Endothelial cell of umbilical vein (primary cell): Measurements from ENCODE around the gene LXN. TPM values are rescaled to one million over a fixed set of nuclear protein-coding genes. Genes with fewer than 3 reads are reported as not detected.

Source experiments
- BruUV-seq: library from RNA; stranded (reverse); fragments of 400-500 nt; replicated peaks from 2 replicates; lab custom pipeline; 2021; lab: Mats Ljungman, UMichigan
- CTCF ChIA-PET: fragments of 300-600, 350-600 bp; sonication (Branson Sonifier 250); formaldehyde crosslinking; loops from one replicate; lab custom pipeline; 2021; ENCODE audit warnings: antibody characterized with exemption, inconsistent platforms; lab: Charles Lee
- POLR2A ChIA-PET: fragments of 300-600, 350-600 bp; sonication (Branson Sonifier 250); formaldehyde crosslinking; loops from one replicate; lab custom pipeline; 2021; ENCODE audit warnings: antibody characterized with exemption, inconsistent platforms; lab: Charles Lee
- DNase-seq: peaks from one replicate; pipeline ENCODE4 v3.0.0-alpha.2; 2011; ENCODE audit warnings: low read depth, low spot score
- FAIRE-seq: peaks from 2 replicates; lab custom pipeline; 2011; peaks lifted over from hg19 to GRCh38; lab: Jason Lieb, UNC
- H2AFZ ChIP-seq: 2 replicates; pipeline ENCODE4 v1.6.0; 2012; ENCODE audit warnings: low read depth, low read length, control low read depth, inconsistent platforms
- H3K27ac ChIP-seq: 2 replicates; pipeline ENCODE4 v1.5.1; 2011; ENCODE audit warnings: low read depth, mild to moderate bottlenecking, control low read depth, low read length, moderate library complexity; ENCODE audit not compliant: insufficient read depth
- H3K27me3 ChIP-seq, 2 experiments: 2 replicates each; pipeline versions ENCODE4 v1.6.0 to v1.6.1; 2011; ENCODE audit warnings: low read length in 2 of 2, mixed read lengths in 1 of 2; ENCODE audit not compliant: control insufficient read depth in 2 of 2, insufficient read depth in 2 of 2
- H3K36me3 ChIP-seq, 2 experiments: 2 replicates in 1 of 2; 3 replicates in 1 of 2; pipeline ENCODE4 v1.5.1; 2011; ENCODE audit warnings: low read length in 2 of 2, mild to moderate bottlenecking in 1 of 2, moderate library complexity in 1 of 2; ENCODE audit not compliant: control insufficient read depth in 2 of 2, insufficient read depth in 2 of 2; ENCODE audit errors: extremely low read depth in 1 of 2
- H3K4me1 ChIP-seq: 3 replicates; pipeline ENCODE4 v1.5.1; 2011; ENCODE audit warnings: mild to moderate bottlenecking, low read length; ENCODE audit not compliant: control insufficient read depth, insufficient read depth; ENCODE audit errors: extremely low read depth
- H3K4me2 ChIP-seq: 2 replicates; pipeline ENCODE4 v1.6.1; 2011; ENCODE audit warnings: low read length, control low read depth, mixed read lengths; ENCODE audit not compliant: insufficient read depth
- H3K4me3 ChIP-seq, 3 experiments: fragments of 200-600 bp in 1 of 3; sonication (generic), shearing (Covaris generic) in 1 of 3; replicated peaks in 1 of 3; 2 replicates each; pipeline ENCODE4 v1.5.1; 2011 to 2016; ENCODE audit warnings: control low read depth in 3 of 3, low read length in 3 of 3, mild to moderate bottlenecking in 2 of 3, inconsistent platforms in 1 of 3, low read depth in 1 of 3, moderate library complexity in 1 of 3; ENCODE audit not compliant: insufficient read depth in 1 of 3
- H3K79me2 ChIP-seq: 2 replicates; pipeline ENCODE4 v1.6.0; 2012; ENCODE audit warnings: low read length, inconsistent platforms; ENCODE audit not compliant: control insufficient read depth, insufficient read depth
- H3K9ac ChIP-seq: replicated peaks from 2 replicates; pipeline ENCODE3; 2011; ENCODE audit warnings: low read length, control low read depth; ENCODE audit not compliant: insufficient read depth; ENCODE audit errors: extremely low read depth
- H3K9me1 ChIP-seq: replicated peaks from 3 replicates; pipeline ENCODE4 v1.6.0; 2011; ENCODE audit warnings: mild to moderate bottlenecking, low read length; ENCODE audit not compliant: control insufficient read depth, insufficient read depth; ENCODE audit errors: extremely low read depth
- H3K9me3 ChIP-seq: replicated peaks from 2 replicates; pipeline ENCODE4 v1.5.1; 2012; ENCODE audit warnings: low read length, inconsistent platforms; ENCODE audit not compliant: control insufficient read depth, insufficient read depth
- H4K20me1 ChIP-seq: replicated peaks from 2 replicates; pipeline ENCODE3; 2011; ENCODE audit warnings: mild to moderate bottlenecking, low read length; ENCODE audit not compliant: control insufficient read depth, insufficient read depth; ENCODE audit errors: extremely low read depth
- EZH2 ChIP-seq: IDR thresholded peaks from 2 replicates; pipeline ENCODE4 v1.6.1; 2012; ENCODE audit warnings: borderline replicate concordance, low read depth, mild to moderate bottlenecking, moderate library complexity, low read length, inconsistent platforms; ENCODE audit not compliant: severe bottlenecking
- FOS ChIP-seq: IDR thresholded peaks from 2 replicates; pipeline ENCODE4 v1.6.1; 2011; ENCODE audit warnings: mild to moderate bottlenecking, low read length, moderate library complexity, borderline replicate concordance; ENCODE audit not compliant: insufficient read depth
- GATA2 ChIP-seq: IDR thresholded peaks from 2 replicates; pipeline ENCODE4 v1.7.0; 2011; ENCODE audit warnings: low read depth, mild to moderate bottlenecking, moderate library complexity, mixed read lengths, low read length; ENCODE audit not compliant: insufficient read length, insufficient read depth
- JUN ChIP-seq: IDR thresholded peaks from 2 replicates; pipeline ENCODE4 v1.6.1; 2011; ENCODE audit warnings: borderline replicate concordance, low read depth; ENCODE audit not compliant: insufficient read length, insufficient read depth
- MYC ChIP-seq: IDR thresholded peaks from one replicate; pipeline ENCODE4 v1.6.1; 2011; ENCODE audit warnings: mild to moderate bottlenecking, low read depth, low read length
- POLR2A ChIP-seq: IDR thresholded peaks from 2 replicates; pipeline ENCODE4 v1.6.1; 2012; ENCODE audit warnings: low read depth, mild to moderate bottlenecking, control low read depth, low read length
- POLR2AphosphoS5 ChIP-seq: IDR thresholded peaks from 2 replicates; pipeline ENCODE4 v1.6.1; 2012; ENCODE audit warnings: low read depth, mild to moderate bottlenecking, control low read depth, low read length, moderate library complexity; ENCODE audit not compliant: insufficient read depth
- dilution Hi-C: fragments of 300-500 bp; cut with MboI; formaldehyde crosslinking; loops from one replicate; pipeline ENCODE4 v1.15.0; 2019; ENCODE audit warnings: low sequenced_read_pairs; ENCODE audit not compliant: extremely low pct_ligation_motif_present
- intact Hi-C: fragments of 100-400 bp; cut with micrococcal nuclease; formaldehyde crosslinking; loops from one replicate; pipeline ENCODE4 v1.10.0; 2022
- polyA plus RNA-seq, 4 experiments: library from polyadenylated mRNA; depleted of rRNA in 3 of 4; stranded (reverse) in 3 of 4; unstranded in 1 of 4; fragments of >200 nt; gene quantifications; 2 replicates each; pipeline versions ENCODE4 v1.2.1 to v1.2.3, GENCODE V29; 2011 to 2012; ENCODE audit warnings: missing spikeins in 1 of 4
- total RNA-seq: library from RNA; stranded (reverse); gene quantifications from 2 replicates; pipeline ENCODE4 v1.2.3, GENCODE V29; 2021
- TF ChIP-seq, protein P1 (sequence below): IDR thresholded peaks from 2 replicates; pipeline ENCODE4 v1.6.1; 2011; ENCODE audit not compliant: insufficient read depth, insufficient read length
- TF ChIP-seq, protein P2 (sequence below), 2 donors: IDR thresholded peaks; 1 replicate in 1 of 2; 2 replicates in 1 of 2; pipeline ENCODE4 v1.5.1; 2011; ENCODE audit warnings: low read length in 2 of 2, mild to moderate bottlenecking in 2 of 2, moderate library complexity in 2 of 2, control low read depth in 1 of 2, inconsistent platforms in 1 of 2, low read depth in 1 of 2; ENCODE audit not compliant: insufficient read depth in 1 of 2; ENCODE audit errors: extremely low read depth in 1 of 2

The LXN gene
- total and polyA plus RNA-seq, 2 donors (not counting 3 experiments of a cell fraction or from before 2014, with no cell fraction given), result 56.9 to 118 TPM

DNA sequence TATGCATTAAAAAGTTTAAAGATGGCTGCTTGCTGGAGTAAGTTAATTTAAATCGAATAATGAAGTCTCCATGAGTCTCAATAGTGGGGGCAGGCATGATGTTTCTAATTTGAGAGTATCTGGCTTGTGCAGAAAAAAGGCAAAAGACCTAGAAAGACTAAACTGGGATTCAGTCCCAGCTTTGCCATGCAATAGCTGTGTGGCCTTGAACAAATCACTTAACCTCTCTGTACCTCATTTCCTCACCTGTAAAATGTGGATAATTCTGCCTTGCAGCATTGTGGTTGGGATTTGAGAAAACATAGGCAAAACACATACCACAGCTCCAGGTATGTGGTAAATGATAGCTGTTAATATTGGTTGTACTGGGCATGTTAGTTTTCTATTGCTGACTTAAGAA, 8.6 kb downstream of the LXN start:
- Histone ChIP-seq H3K4me1 (peaks cover 35% of the 10 kb centered on the region), H3K9me1 (no peaks in the 10 kb centered on the region), H3K27ac (no peak overlapping the region), H3K4me2 (no peak overlapping the region), H3K9ac (no peak overlapping the region), H3K27me3 (no peaks in the 10 kb centered on the region), H2AFZ (no peak overlapping the region), H3K79me2 (peaks cover 12% of the 10 kb centered on the region), H3K9me3 (no peaks in the 10 kb centered on the region), H3K36me3 (peaks cover 16 to 41% of the 10 kb centered on the region in 2 experiments), H3K4me3 (no peak overlapping the region), H4K20me1 (no peaks in the 10 kb centered on the region)
- intact Hi-C loops, result loop anchor here (5.0 kb wide), 2 partner anchors 38 to 92 kb away; partner anchors contain the start of gene MLF1
- no TSS peak for BruUV-seq
- no peak for TF ChIP-seq POLR2A
- no peak for TF ChIP-seq GATA2
- TF ChIP-seq POLR2AphosphoS5, result no peak
- no peak for TF ChIP-seq EZH2
- TF ChIP-seq, protein P1, sequence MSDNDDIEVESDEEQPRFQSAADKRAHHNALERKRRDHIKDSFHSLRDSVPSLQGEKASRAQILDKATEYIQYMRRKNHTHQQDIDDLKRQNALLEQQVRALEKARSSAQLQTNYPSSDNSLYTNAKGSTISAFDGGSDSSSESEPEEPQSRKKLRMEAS, result no peak
- no peak for TF ChIP-seq JUN
- no peak for TF ChIP-seq MYC
- no peak for TF ChIP-seq FOS
- TF ChIP-seq, protein P2, sequence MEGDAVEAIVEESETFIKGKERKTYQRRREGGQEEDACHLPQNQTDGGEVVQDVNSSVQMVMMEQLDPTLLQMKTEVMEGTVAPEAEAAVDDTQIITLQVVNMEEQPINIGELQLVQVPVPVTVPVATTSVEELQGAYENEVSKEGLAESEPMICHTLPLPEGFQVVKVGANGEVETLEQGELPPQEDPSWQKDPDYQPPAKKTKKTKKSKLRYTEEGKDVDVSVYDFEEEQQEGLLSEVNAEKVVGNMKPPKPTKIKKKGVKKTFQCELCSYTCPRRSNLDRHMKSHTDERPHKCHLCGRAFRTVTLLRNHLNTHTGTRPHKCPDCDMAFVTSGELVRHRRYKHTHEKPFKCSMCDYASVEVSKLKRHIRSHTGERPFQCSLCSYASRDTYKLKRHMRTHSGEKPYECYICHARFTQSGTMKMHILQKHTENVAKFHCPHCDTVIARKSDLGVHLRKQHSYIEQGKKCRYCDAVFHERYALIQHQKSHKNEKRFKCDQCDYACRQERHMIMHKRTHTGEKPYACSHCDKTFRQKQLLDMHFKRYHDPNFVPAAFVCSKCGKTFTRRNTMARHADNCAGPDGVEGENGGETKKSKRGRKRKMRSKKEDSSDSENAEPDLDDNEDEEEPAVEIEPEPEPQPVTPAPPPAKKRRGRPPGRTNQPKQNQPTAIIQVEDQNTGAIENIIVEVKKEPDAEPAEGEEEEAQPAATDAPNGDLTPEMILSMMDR (IDR thresholded peaks at IDR 0.05; ENCODE audit: extremely low read depth in 1 of 2, insufficient read depth in 1 of 2, low read depth in 1 of 2, low read length in 2 of 2), result no peak
- POLR2A ChIA-PET, result no interaction called here
- dilution Hi-C loops, result no loop called here
- FAIRE-seq, result no peak
- no peak for DNase-seq
- CTCF ChIA-PET, result interaction anchor here (0.5 to 2.1 kb wide), 3 partner anchors 64 to 126 kb away, joined by 3 to 9 read pairs (median 4); no protein-coding TSS in a partner anchor
